Body of pancreas (tissue), 4 donors: Measurements from ENCODE around the gene SRGAP2C. TPM values are rescaled to one million over a fixed set of nuclear protein-coding genes. Genes with fewer than 3 reads are reported as not detected.
"Not testable (repeated sequence)": the region's sequence is repeated elsewhere in the genome, so short reads cannot be mapped to it uniquely, and the experiment has no call there.

Experiments
- ATAC-seq: fragments of 150-250 bp; one replicate; pipeline ENCODE4 v1.9.1; 2016
- DNase-seq, 4 donors: peaks; one replicate each; pipeline ENCODE4 v3.0.0-alpha.2; 2019
- H3K27ac ChIP-seq, 4 donors: fragments of 200-600 bp; sonication (generic); 1 replicate in 3 of 4; 2 replicates in 1 of 4; pipeline versions ENCODE4 v1.5.1 to v1.6.1; 2016 to 2019; ENCODE audit warnings: mild to moderate bottlenecking in 1 of 4, mixed read lengths in 1 of 4, moderate library complexity in 1 of 4
- H3K27me3 ChIP-seq, 2 donors: fragments of 200-600 bp; sonication (generic); one replicate each; pipeline ENCODE4 v1.6.0; 2016; ENCODE audit warnings: mild to moderate bottlenecking in 1 of 2
- H3K36me3 ChIP-seq, 2 donors: fragments of 200-600 bp; sonication (generic); replicated peaks in 1 of 2; 2 replicates each; pipeline ENCODE4 v1.5.1; 2016; ENCODE audit warnings: low read depth in 2 of 2; ENCODE audit not compliant: insufficient read depth in 1 of 2
- H3K4me1 ChIP-seq: fragments of 200-600 bp; sonication (generic); one replicate; pipeline ENCODE4 v1.6.0; 2016
- H3K4me3 ChIP-seq, 2 donors: fragments of 200-600 bp; sonication (generic); 1 replicate in 1 of 2; 2 replicates in 1 of 2; pipeline ENCODE4 v1.5.1; 2016 to 2019
- H3K9me3 ChIP-seq, 3 donors: fragments of 200-600 bp; sonication (generic); 1 replicate in 2 of 3; 2 replicates in 1 of 3; pipeline ENCODE4 v1.5.1; 2016
- WGBS, 2 donors: methylation state at CpG; one replicate each; pipeline ENCODE4 v1.1.5; 2017; 5-methylcytosine and 5-hydroxymethylcytosine counted together
- intact Hi-C: fragments of 100-400 bp; cut with DNase I; formaldehyde crosslinking; loops from one replicate; pipeline ENCODE4 v1.15.1; 2023
- total RNA-seq, 2 donors: library from RNA; depleted of rRNA; stranded (reverse); fragments of >200 nt; gene quantifications; one replicate each; pipeline ENCODE4 v1.1.0, GENCODE V29; 2016

SRGAP2C gene
- total RNA-seq, 2 donors from 2014 or later = 4.6 to 9.3 TPM

DNA sequence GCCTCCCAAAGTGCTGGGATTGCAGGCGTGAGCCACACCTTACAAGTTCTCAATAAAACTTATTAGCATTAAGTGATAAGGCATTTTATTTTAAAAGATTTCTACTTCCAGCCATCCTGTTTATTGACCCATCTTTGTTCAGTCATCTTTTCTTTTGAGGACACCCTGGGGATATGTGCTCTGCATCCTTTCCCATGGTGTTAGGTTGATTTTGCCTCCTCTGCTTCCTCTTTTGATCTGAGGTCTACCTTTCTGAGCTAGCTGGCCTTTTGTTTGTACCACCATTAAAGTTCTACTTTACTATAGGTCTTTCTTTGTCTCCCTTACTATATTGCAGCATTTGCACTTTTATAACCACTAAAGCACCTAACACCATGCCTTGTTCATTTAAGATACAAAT is 136.9 kb downstream of the SRGAP2C start:
- intact Hi-C loops, H3K36me3 ChIP-seq, H3K27ac ChIP-seq, ATAC-seq, H3K4me3 ChIP-seq, DNase-seq, H3K27me3 ChIP-seq, H3K4me1 ChIP-seq, H3K9me3 ChIP-seq: not testable (repeated sequence)
- no CpG with 5 or more reads among the region's 1 CpG for WGBS, 2 donors

DNA sequence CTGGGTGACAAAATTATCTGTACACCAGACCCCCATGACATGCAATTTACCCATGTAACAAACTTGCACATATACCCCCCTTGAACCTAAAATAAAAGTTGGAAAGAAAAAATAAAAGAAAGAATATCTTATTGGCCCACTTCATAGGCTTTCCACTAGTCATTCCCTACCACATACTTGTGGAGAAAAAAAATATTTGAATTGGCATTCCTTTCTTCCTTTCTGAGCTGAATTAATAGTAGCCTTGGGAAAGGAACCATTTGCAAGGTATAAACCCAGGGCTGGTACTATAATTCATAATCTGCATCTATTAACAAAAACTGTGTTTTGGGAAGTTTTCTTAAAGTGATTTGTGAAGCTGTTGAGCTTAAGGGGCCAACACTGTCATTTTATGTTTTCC is 140.0 kb downstream of the SRGAP2C start:
- H3K27ac ChIP-seq, ATAC-seq, DNase-seq, H3K36me3 ChIP-seq, H3K9me3 ChIP-seq, H3K4me3 ChIP-seq, H3K4me1 ChIP-seq, H3K27me3 ChIP-seq, intact Hi-C loops: not testable (repeated sequence)

DNA sequence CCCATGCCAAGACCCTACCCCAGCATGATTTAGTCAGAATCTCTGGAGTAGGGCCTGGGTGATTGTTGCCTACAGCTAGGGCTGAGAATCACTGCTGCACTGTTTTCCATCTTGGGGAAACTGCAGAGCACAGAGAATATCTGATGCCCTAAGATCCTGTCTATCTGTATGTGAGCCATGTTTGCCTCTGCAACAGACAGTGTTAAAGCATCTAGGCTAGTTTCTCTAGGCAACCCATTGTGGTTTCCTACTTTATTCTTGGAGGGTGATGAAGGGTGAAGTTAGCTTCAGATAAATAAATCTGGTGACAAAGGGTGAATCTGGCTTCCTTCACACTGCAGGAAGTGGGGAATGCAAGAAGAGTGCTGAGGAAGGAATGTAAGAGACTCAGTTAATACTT is 147.4 kb downstream of the SRGAP2C start:
- H3K27ac ChIP-seq, H3K27me3 ChIP-seq, DNase-seq, intact Hi-C loops, H3K4me3 ChIP-seq, H3K4me1 ChIP-seq, ATAC-seq, H3K9me3 ChIP-seq, H3K36me3 ChIP-seq: not testable (repeated sequence)

DNA sequence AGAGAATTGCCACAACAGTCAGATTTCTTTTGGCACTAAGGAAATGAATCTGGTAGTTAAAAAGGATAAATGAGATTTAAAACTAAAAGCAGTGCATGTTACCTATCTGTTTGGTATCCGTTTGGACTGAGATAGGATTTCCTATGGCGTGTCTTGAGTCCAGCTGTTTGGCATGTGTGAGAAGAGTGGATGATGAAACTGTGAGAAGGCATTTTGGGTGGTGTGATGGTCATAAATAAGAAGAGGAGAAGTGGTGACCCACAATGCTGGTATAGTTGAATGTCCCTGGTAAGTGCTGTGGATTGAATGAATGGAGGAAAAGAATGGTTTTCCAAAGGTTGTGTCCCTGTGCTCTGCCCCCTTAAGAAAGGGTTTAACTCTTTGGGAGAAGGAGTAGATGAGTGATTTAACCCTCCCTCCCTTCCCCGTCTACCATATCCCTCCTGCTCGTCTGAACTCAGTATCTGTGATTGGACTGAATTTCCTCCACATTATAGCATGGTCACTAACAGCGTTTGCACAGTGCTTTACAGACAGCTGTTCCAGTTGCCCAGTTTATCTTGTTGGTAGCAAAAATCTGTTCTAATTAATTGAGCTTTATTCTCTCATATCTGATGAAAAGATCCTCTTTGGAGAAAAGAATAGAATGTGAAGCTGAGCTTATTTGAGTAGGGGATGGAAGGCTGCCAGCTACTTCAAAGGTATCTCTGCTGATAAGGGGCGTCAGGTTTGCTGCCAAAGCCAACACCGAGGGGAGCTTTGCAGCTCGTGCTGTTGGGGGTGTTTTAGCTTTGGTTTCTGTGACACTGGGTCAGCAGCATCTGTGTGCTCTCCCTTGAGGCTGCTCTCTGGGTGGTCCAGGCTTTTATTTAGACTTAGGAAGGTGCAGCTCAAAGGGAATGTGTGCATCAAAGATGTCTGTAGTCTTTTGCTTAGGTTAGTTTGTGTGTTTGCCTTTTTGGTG is 148.1 kb downstream of the SRGAP2C start:
- H3K36me3 ChIP-seq, H3K27me3 ChIP-seq, H3K27ac ChIP-seq, H3K4me1 ChIP-seq, ATAC-seq, DNase-seq, intact Hi-C loops, H3K9me3 ChIP-seq, H3K4me3 ChIP-seq: not testable (repeated sequence)
- WGBS, 2 donors = no CpG with 5 or more reads among the region's 8 CpGs

DNA sequence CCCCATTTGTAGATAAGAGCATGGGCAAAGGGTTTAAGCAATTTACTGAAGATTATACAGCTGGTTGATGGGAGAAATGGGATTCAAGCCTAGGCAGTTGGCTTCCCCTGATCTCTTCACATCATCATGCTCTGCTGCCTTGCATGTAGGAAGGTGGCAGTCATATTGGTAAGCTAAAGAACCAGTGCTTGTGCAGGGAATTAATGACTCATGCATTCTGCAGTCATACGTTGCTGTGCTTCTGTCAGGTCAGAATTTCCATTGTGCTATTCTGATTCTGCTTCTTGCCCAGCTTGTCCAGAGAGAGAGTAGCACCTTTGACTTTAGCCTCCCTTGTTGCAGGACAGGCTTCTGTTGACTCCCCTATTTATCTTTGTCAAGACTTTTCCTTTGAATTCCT is 153.2 kb downstream of the SRGAP2C start:
- H3K27me3 ChIP-seq, H3K36me3 ChIP-seq, H3K27ac ChIP-seq, H3K4me1 ChIP-seq, ATAC-seq, H3K9me3 ChIP-seq, DNase-seq, H3K4me3 ChIP-seq, intact Hi-C loops: not testable (repeated sequence)
- no CpG with 5 or more reads among the region's 1 CpG for WGBS, 2 donors

DNA sequence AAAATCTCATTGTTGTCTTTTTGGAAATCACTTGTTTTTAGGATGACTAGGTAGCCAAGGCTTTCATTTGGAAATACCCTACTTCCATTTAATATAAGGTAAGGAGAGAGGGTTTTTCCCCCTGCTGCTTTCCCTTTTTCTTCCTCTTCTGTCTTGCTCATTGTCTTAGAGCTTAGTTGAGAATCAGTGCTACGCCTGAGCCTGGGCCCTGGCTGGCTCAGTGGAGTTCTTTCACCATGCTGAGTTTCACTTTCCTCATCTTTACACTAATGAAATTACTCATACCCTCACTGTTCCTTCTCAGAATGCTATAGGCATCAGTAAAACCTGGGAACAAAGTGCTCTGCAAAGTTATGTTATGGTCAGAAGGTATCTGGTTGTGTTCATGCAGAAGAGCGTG is 154.8 kb downstream of the SRGAP2C start:
- intact Hi-C loops, DNase-seq, H3K4me1 ChIP-seq, ATAC-seq, H3K27me3 ChIP-seq, H3K4me3 ChIP-seq, H3K27ac ChIP-seq, H3K9me3 ChIP-seq, H3K36me3 ChIP-seq: not testable (repeated sequence)
- no CpG with 5 or more reads among the region's 2 CpGs for WGBS, 2 donors

DNA sequence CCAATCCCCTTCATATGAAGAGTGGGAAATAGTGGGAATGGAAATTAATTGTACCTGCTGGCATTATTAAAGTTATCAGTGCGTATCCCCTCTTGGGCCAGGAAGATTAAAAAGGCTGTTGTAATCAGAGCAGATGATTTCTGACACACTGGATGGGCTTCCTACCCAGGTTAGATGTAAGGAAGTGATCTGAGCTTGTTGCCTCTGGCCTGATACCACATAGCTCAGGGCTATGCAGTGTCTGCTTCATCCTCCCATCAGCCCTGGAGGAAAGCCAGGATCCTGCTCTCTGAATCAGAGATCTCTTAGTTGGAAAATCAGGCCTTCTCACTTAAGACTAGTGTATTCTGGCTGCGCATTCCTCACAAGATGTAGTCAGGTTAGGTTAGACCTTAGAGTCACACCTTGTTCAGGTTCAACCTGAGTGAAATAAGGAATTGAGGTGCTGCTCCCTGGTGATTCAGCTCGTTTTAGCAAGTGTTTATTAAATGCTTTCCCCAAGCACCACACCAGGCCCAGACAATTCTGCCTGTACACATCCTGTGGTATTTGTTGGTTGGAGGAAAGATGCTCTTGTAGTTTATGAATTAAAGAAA is 158.6 kb downstream of the SRGAP2C start:
- ATAC-seq, H3K4me1 ChIP-seq, H3K36me3 ChIP-seq, H3K27ac ChIP-seq, H3K27me3 ChIP-seq, intact Hi-C loops, H3K9me3 ChIP-seq, DNase-seq, H3K4me3 ChIP-seq: not testable (repeated sequence)
- 64 to 80% methylated on average over 2 of the region's 3 CpGs for WGBS, 2 donors

DNA sequence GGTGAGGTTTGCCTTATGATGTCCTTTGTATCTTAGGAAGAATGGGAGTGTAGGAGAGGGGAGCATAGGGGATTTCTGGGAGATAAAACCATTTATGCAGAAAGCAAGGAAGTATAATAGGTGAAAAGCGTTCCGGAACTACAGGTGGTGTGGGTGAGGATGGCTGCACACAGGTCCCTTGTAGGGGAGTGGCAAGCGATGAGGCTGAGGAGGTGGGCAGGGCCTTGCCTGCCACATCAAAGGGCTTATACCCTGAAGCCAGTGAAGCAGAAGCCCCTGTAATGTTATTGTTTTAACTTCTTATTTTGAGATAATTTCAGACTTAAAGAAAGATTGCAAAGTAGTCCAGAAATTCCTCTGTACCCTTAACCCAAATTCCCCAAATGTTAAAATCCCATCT is 159.6 kb downstream of the SRGAP2C start:
- H3K9me3 ChIP-seq, H3K27ac ChIP-seq, H3K4me3 ChIP-seq, DNase-seq, ATAC-seq, H3K4me1 ChIP-seq, H3K27me3 ChIP-seq, H3K36me3 ChIP-seq, intact Hi-C loops: not testable (repeated sequence)
- WGBS, 2 donors = no CpG with 5 or more reads among the region's 3 CpGs

DNA sequence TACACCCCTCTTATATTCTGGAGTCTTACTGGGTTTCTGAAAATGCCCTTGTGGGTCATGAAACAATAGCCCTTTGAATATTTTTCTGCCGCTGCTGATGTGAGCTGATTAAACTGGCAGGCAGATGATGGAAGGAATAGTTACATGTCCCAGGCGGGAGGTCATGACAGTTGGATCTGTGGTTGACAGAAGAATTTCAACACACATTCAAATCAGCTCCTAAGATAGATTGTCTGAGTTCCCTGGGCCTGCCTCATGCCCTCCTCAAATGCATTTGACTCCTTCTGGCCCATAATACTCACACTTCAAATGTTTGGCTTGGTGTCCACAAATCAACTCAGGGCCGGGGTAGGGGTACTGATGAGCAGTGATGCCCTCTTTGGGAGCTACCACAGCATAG is 161.9 kb downstream of the SRGAP2C start:
- H3K4me3 ChIP-seq, ATAC-seq, H3K27ac ChIP-seq, DNase-seq, intact Hi-C loops, H3K27me3 ChIP-seq, H3K4me1 ChIP-seq, H3K9me3 ChIP-seq, H3K36me3 ChIP-seq: not testable (repeated sequence)
- WGBS, 2 donors = 67 to 80% methylated on average over 2 to 3 of the region's 3 CpGs

DNA sequence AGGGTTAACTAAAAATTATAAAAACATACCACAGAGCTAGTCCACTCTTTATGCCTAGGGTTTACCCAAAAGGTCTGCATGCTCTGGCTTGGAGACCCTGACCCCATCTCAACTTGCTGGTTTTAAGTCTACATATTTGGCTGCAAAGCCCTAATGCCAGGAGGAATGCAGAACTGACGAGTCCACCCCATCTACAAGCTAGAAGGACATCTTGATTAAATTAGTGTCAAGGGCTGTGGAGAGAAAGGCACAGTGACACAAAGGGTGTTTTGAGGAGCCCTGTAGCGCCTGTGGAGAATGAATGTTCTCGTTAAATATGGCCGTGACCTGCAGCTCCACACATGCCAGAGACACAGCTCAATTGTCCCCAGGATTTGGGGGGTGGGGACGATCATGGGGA is 162.7 kb downstream of the SRGAP2C start:
- H3K9me3 ChIP-seq, H3K36me3 ChIP-seq, H3K4me1 ChIP-seq, DNase-seq, H3K27me3 ChIP-seq, intact Hi-C loops, ATAC-seq, H3K27ac ChIP-seq, H3K4me3 ChIP-seq: not testable (repeated sequence)
- 50 to 83% methylated on average over 1 to 4 of the region's 5 CpGs for WGBS, 2 donors

DNA sequence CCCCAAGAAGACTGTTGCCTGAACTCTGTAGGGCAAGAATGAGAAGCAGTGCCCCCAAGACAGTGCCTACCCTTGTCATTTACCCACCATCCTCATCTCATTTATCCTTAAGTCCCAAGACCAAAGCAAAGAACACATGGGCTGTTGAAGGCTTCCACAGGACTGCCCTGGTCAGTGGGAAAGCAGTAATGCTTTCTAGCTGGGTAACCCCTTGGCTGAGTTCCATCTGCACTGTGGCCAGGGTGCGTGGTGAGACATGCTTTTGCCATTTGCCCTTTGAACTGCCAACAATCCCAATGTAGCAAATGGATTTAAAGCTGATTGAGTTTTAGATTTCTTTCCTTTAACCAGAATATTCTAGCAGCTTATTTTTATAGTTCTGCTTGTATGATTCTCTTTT is 163.3 kb downstream of the SRGAP2C start:
- intact Hi-C loops, H3K27ac ChIP-seq, H3K36me3 ChIP-seq, H3K27me3 ChIP-seq, H3K9me3 ChIP-seq, ATAC-seq, H3K4me1 ChIP-seq, H3K4me3 ChIP-seq, DNase-seq: not testable (repeated sequence)
- no CpG with 5 or more reads among the region's 1 CpG for WGBS, 2 donors

DNA sequence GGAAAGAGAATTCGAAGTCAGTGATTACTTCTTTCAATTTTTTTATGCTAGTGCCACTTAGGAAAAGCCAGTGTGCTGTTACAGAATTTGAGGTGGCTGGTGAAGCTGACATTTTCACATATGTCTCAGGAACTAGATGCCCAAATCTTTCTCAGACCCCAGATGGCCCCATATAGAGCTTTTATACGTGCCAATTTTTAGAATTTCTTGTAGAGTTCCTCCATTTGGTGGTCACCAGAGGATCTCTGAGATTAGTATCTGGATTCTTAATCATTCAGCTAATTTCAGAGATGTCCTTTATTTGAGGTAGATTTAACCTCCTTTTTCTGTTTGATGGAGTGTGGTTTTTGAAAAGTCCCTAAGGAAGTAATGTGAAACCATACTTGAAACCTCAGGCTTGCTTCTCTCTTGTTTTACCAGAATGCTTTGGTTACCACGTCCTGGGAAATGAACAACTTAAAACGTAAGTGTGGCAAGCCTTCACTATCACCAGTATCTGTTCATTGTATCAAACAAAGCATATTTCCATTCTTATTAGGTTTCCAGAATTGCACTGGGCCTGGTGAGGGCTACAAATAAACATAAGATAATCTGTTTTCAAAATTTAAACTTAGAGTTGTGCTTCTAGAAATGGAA is 164.7 kb downstream of the SRGAP2C start:
- ATAC-seq, H3K4me1 ChIP-seq, H3K27ac ChIP-seq, intact Hi-C loops, DNase-seq, H3K9me3 ChIP-seq, H3K36me3 ChIP-seq, H3K27me3 ChIP-seq, H3K4me3 ChIP-seq: not testable (repeated sequence)
- no CpG with 5 or more reads among the region's 4 CpGs for WGBS, 2 donors
